Karpas-422 (cell line): ENCODE results near the gene GNAI3. TPM values are rescaled to one million over a fixed set of nuclear protein-coding genes. Genes with fewer than 3 reads are reported as not detected.

Source experiments
- DNase-seq: peaks from one replicate; pipeline ENCODE4 v3.0.0-alpha.2; 2015
- H2AFZ ChIP-seq: fragments of 200-600 bp; sonication (generic); 2 replicates; pipeline ENCODE4 v1.6.1; 2014; ENCODE audit warnings: antibody characterized with exemption, low read length, mixed read lengths
- H3K27ac ChIP-seq: fragments of 200-600 bp; sonication (generic); 2 replicates; pipeline ENCODE4 v1.5.1; 2014; ENCODE audit warnings: mild to moderate bottlenecking, low read length, moderate library complexity
- H3K27me3 ChIP-seq: fragments of 200-600 bp; sonication (generic); 2 replicates; pipeline ENCODE4 v1.6.1; 2014; ENCODE audit warnings: low read length, mixed read lengths
- H3K36me3 ChIP-seq: fragments of 200-600 bp; sonication (generic); 2 replicates; pipeline ENCODE4 v1.6.1; 2014; ENCODE audit warnings: low read length, mixed read lengths; ENCODE audit not compliant: insufficient read depth
- H3K4me1 ChIP-seq: fragments of 200-600 bp; sonication (generic); 2 replicates; pipeline ENCODE4 v1.6.1; 2014; ENCODE audit warnings: mild to moderate bottlenecking, low read length, mixed read lengths
- H3K4me2 ChIP-seq: fragments of 200-600 bp; sonication (generic); 2 replicates; pipeline ENCODE4 v1.6.1; 2014; ENCODE audit warnings: low read length, low read depth, mild to moderate bottlenecking; ENCODE audit not compliant: poor library complexity, severe bottlenecking
- H3K4me3 ChIP-seq: fragments of 200-600 bp; sonication (generic); 2 replicates; pipeline ENCODE4 v1.5.1; 2014; ENCODE audit warnings: mild to moderate bottlenecking, antibody characterized with exemption, low read length, mixed read lengths
- H3K79me2 ChIP-seq: fragments of 200-600 bp; sonication (generic); 2 replicates; pipeline ENCODE4 v1.6.1; 2014; ENCODE audit warnings: mild to moderate bottlenecking, low read length, mixed read lengths
- H3K9ac ChIP-seq: fragments of 200-600 bp; sonication (generic); 2 replicates; pipeline ENCODE4 v1.6.0; 2014; ENCODE audit warnings: low read length
- H3K9me2 ChIP-seq: fragments of 200-600 bp; sonication (generic), shearing (Covaris generic); replicated peaks from 2 replicates; pipeline ENCODE4 v1.6.0; 2014; ENCODE audit warnings: mild to moderate bottlenecking, low read length, moderate library complexity; ENCODE audit not compliant: insufficient read depth
- H3K9me3 ChIP-seq: fragments of 300-700, 200-600 bp; sonication (generic); 2 replicates; pipeline ENCODE4 v1.6.1; 2014; ENCODE audit warnings: low read length, mixed read lengths
- H4K20me1 ChIP-seq: fragments of 200-600 bp; sonication (generic); 2 replicates; pipeline ENCODE4 v1.6.1; 2014; ENCODE audit warnings: mild to moderate bottlenecking, antibody characterized with exemption, low read length, low read depth; ENCODE audit not compliant: insufficient read depth
- total RNA-seq: library from RNA; depleted of rRNA; stranded (reverse); fragments of >200 nt; shearing (Covaris generic); gene quantifications from 2 replicates; pipeline ENCODE4 v1.2.3, GENCODE V29; 2014; ENCODE audit warnings: low replicate concordance

The GNAI3 gene
- total RNA-seq, 1 experiment from 2014 or later: 12.6 TPM

- H2AFZ ChIP-seq: no peak overlapping the region
- no peak overlapping the region for H3K9ac ChIP-seq
- no peak for DNase-seq
- H4K20me1 ChIP-seq: no peaks in the 10 kb centered on the region
- H3K9me2 ChIP-seq: no peaks in the 10 kb centered on the region
- H3K4me1 ChIP-seq: peaks cover 2% of the 10 kb centered on the region
- no peak overlapping the region for H3K4me2 ChIP-seq
- H3K27ac ChIP-seq: no peak overlapping the region
- no peaks in the 10 kb centered on the region for H3K79me2 ChIP-seq
- H3K27me3 ChIP-seq: no peaks in the 10 kb centered on the region
- no peaks in the 10 kb centered on the region for H3K9me3 ChIP-seq
- no peak overlapping the region for H3K4me3 ChIP-seq
- no peaks in the 10 kb centered on the region for H3K36me3 ChIP-seq
Measured at GRCh38 chr1:109537450-109538178, 10.8 kb upstream of the GNAI3 start.

DNA sequence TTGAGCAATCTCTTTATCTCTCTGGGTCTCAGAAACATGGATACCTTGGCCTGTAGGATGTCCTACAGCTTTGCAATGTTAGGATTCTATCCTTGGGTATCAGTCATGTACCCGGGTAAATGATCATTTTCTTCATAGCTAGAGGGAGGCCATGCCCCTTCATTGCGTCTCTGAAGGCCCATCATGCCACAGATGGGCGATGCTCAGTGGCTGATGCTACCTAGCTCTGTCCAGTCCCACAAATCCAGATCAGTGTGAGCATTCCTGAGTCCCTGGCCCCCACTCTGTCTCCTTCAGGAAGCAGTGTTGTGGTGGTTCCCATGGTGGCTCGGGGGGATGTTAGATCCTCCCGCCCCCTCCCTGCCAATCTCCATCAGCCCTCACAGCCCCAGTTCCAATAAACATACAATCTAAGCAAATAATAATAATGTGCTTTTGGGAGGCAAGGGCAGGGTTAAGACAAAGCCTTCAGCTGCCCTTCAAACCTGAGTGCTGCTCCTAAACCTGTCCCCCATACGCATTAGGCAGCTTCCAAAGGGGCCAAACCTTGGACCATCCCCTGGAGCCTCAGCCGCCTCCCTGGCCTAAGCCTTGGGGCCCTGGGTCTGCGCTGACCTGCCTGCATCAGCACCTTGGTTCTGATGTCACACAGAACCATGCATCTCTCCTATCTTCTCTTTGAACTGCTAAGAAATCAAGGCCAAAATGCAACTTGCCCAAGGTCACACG is 9.4 kb upstream of the GNAI3 start:
- H3K36me3 ChIP-seq: no peaks in the 10 kb centered on the region
- no peaks in the 10 kb centered on the region for H3K9me3 ChIP-seq
- no peaks in the 10 kb centered on the region for H4K20me1 ChIP-seq
- no peaks in the 10 kb centered on the region for H3K4me1 ChIP-seq
- H3K27me3 ChIP-seq: no peaks in the 10 kb centered on the region
- no peak overlapping the region for H3K9ac ChIP-seq
- no peaks in the 10 kb centered on the region for H3K9me2 ChIP-seq
- no peak overlapping the region for H3K4me2 ChIP-seq
- H3K4me3 ChIP-seq: no peak overlapping the region
- no peaks in the 10 kb centered on the region for H3K79me2 ChIP-seq
- no peak overlapping the region for H2AFZ ChIP-seq
- DNase-seq: no peak
- no peak overlapping the region for H3K27ac ChIP-seq

GRCh38 chr1:109539676-109540075 is 8.7 kb upstream of the GNAI3 start, which contains the start of gene GPR61:
TSS of gene GPR61 (plus strand) at chr1:109539872. CDS start at chr1:109543023, 3,151 bp downstream.
- no peak for DNase-seq
- no peak within 1 kb of the TSS for H3K9ac ChIP-seq

GRCh38 chr1:109541102-109541501 is 7.3 kb upstream of the GNAI3 start:
- H3K4me3 ChIP-seq: no peak overlapping the region
- no peak for DNase-seq
- H4K20me1 ChIP-seq: no peaks in the 10 kb centered on the region
- no peak overlapping the region for H3K27ac ChIP-seq
- H3K9me3 ChIP-seq: no peaks in the 10 kb centered on the region
- no peak overlapping the region for H3K4me2 ChIP-seq
- H3K79me2 ChIP-seq: no peaks in the 10 kb centered on the region
- H3K27me3 ChIP-seq: no peaks in the 10 kb centered on the region
- no peaks in the 10 kb centered on the region for H3K4me1 ChIP-seq
- no peak overlapping the region for H3K9ac ChIP-seq
- H2AFZ ChIP-seq: no peak overlapping the region
- H3K36me3 ChIP-seq: no peaks in the 10 kb centered on the region
- no peaks in the 10 kb centered on the region for H3K9me2 ChIP-seq

More at GRCh38 chr1:109539676-109540075, 8.7 kb upstream of the GNAI3 start, which contains the start of gene GPR61:
- H3K9me3 ChIP-seq: no peaks in the 10 kb centered on the region
- no peak within 1 kb of the TSS for H3K27ac ChIP-seq
- no peaks in the 10 kb centered on the region for H3K27me3 ChIP-seq
- H3K9me2 ChIP-seq: no peaks in the 10 kb centered on the region
- H3K36me3 ChIP-seq: no peaks in the 10 kb centered on the region
- H2AFZ ChIP-seq: no peak within 1 kb of the TSS
- H3K4me2 ChIP-seq: no peak within 1 kb of the TSS
- H4K20me1 ChIP-seq: no peaks in the 10 kb centered on the region
- no peak within 1 kb of the TSS for H3K4me3 ChIP-seq
- no peaks in the 10 kb centered on the region for H3K79me2 ChIP-seq
- H3K4me1 ChIP-seq: no peaks in the 10 kb centered on the region

DNA sequence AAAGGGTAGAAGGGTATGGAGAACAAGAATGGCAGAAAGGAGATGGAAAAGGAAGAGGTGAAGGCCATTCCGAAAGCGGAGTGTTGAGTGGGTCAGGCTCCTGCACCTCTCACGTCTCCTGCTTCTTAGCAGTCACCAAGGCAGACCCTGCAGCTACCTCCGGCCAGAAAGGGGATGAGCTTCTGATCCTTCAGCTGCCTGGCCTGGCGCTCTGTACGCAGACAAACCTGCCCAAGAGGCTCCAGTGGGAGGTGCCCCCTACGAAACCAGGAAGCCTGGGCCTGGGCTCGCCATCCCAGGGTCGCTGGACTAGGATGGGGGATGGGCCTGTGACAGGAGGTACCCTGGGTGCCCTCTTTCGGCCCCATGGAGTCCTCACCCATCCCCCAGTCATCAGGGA is 5.8 kb upstream of the GNAI3 start:
- H2AFZ ChIP-seq: no peak overlapping the region
- no peak overlapping the region for H3K9ac ChIP-seq
- H3K36me3 ChIP-seq: no peaks in the 10 kb centered on the region
- H4K20me1 ChIP-seq: no peaks in the 10 kb centered on the region
- H3K27ac ChIP-seq: no peak overlapping the region
- H3K9me3 ChIP-seq: no peaks in the 10 kb centered on the region
- H3K79me2 ChIP-seq: no peaks in the 10 kb centered on the region
- H3K9me2 ChIP-seq: no peaks in the 10 kb centered on the region
- no peak overlapping the region for H3K4me2 ChIP-seq
- peaks cover 13% of the 10 kb centered on the region for H3K4me1 ChIP-seq
- DNase-seq: no peak
- no peak overlapping the region for H3K4me3 ChIP-seq
- no peaks in the 10 kb centered on the region for H3K27me3 ChIP-seq

- no peaks in the 10 kb centered on the region for H3K27me3 ChIP-seq
- H3K9me2 ChIP-seq: no peaks in the 10 kb centered on the region
- no peak overlapping the region for H3K27ac ChIP-seq
- no peak for DNase-seq
- H3K4me3 ChIP-seq: no peak overlapping the region
- H3K4me2 ChIP-seq: no peak overlapping the region
- peaks cover 14% of the 10 kb centered on the region for H3K4me1 ChIP-seq
- H3K79me2 ChIP-seq: peaks cover under 1% of the 10 kb centered on the region
- H3K36me3 ChIP-seq: no peaks in the 10 kb centered on the region
- no peaks in the 10 kb centered on the region for H4K20me1 ChIP-seq
- H3K9me3 ChIP-seq: no peaks in the 10 kb centered on the region
- H3K9ac ChIP-seq: no peak overlapping the region
- no peak overlapping the region for H2AFZ ChIP-seq
Measured at GRCh38 chr1:109543283-109543987, 5.0 kb upstream of the GNAI3 start.

DNA sequence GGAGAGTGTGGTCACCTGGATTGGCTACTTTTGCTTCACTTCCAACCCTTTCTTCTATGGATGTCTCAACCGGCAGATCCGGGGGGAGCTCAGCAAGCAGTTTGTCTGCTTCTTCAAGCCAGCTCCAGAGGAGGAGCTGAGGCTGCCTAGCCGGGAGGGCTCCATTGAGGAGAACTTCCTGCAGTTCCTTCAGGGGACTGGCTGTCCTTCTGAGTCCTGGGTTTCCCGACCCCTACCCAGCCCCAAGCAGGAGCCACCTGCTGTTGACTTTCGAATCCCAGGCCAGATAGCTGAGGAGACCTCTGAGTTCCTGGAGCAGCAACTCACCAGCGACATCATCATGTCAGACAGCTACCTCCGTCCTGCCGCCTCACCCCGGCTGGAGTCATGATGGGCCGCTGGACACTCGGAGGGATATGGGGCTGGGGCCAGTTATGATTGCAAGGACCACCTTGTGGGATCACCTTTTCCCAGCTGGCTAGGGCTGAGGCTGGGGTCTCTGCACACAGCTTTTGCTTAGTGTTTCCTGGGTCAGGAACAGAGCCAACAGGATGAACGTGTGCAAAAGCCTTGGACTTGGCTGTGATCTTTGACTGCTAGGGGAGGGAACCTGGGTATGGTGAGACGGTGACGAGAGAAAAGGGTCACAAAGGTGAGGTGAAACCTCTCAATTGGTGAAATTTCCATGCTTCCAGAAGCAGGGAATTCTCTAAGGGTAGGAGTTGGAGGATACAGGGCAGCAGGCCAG is 4.3 kb upstream of the GNAI3 start:
- Histone ChIP-seq H2AFZ (no peak overlapping the region), H3K27me3 (no peaks in the 10 kb centered on the region), H3K9me3 (no peaks in the 10 kb centered on the region), H3K27ac (no peak overlapping the region), H3K4me3 (no peak overlapping the region), H3K4me2 (no peak overlapping the region), H3K9ac (no peak overlapping the region), H3K4me1 (peaks cover 14% of the 10 kb centered on the region), H3K9me2 (no peaks in the 10 kb centered on the region), H4K20me1 (peaks cover 6% of the 10 kb centered on the region; the same call in 1 of the 2 replicates), H3K79me2 (peaks cover 8% of the 10 kb centered on the region), H3K36me3 (no peaks in the 10 kb centered on the region)
- DNase-seq: no peak
